ENCODE data around the gene SLC9A3. TPM values are rescaled to one million over a fixed set of nuclear protein-coding genes. Genes with fewer than 3 reads are reported as not detected.

Gene SLC9A3
- total RNA-seq, 5 donors from 2014 or later (not counting 1 experiment from before 2014, with no cell fraction given): 1.9 to 3.5 (median 2.5) TPM

- no peak overlapping the region for H3K27ac ChIP-seq (ENCODE audit: low read length)
- Mint-ChIP-seq H3K36me3 (no peaks in the 10 kb centered on the region), H3K4me3 (no peak overlapping the region), H3K4me1 (peaks cover 3 to 5% (median 4%) of the 10 kb centered on the region in 3 donors), H3K27me3 (peaks cover 23 to 25% of the 10 kb centered on the region in 2 donors), H3K27ac (no peak overlapping the region), H3K9me3 (no peaks in the 10 kb centered on the region)
- ChIA-PET POLR2A (no interaction called here), CTCF (no interaction called here)
- H3K9me3 ChIP-seq: no peaks in the 10 kb centered on the region
- no CpG with 5 or more reads among the region's 2 CpGs for WGBS (ENCODE audit: insufficient coverage)
- DNase-seq (no peak), ATAC-seq (replicated peaks in 1 of 4) (no peak)
- H3K27me3 ChIP-seq (replicated peaks in 1 of 2; ENCODE audit: control insufficient read depth in 2 of 2, extremely low read depth in 1 of 2, insufficient read depth in 2 of 2, low read length in 1 of 2): peaks cover 2 to 53% of the 10 kb centered on the region in 2 experiments
- peaks cover 0 to 7% of the 10 kb centered on the region in 2 experiments for H3K4me1 ChIP-seq (ENCODE audit: control insufficient read depth in 1 of 2, extremely low read depth in 1 of 2, insufficient read depth in 2 of 2, low read length in 2 of 2)
- H3K4me3 ChIP-seq (ENCODE audit: control insufficient read depth in 1 of 2, extremely low read depth in 1 of 2, low read length in 1 of 2): no peak overlapping the region
- H3K36me3 ChIP-seq (ENCODE audit: control insufficient read depth in 2 of 2, extremely low read depth in 1 of 2, insufficient read depth in 1 of 2, low read length in 1 of 2): no peaks in the 10 kb centered on the region
Observed at GRCh38 chr5:549229-549628, 25.0 kb upstream of the SLC9A3 start.

- CTCF ChIA-PET: no interaction called here
- H3K9me3 Mint-ChIP-seq: no peaks in the 10 kb centered on the region
- H3K27me3 Mint-ChIP-seq: peaks cover 23 to 25% of the 10 kb centered on the region in 2 donors
- ATAC-seq (replicated peaks in 1 of 4): no peak
- 24% methylated on average over 2 of the region's 10 CpGs for WGBS (ENCODE audit: insufficient coverage)
- Histone ChIP-seq H3K4me3 (ENCODE audit: control insufficient read depth in 1 of 2, extremely low read depth in 1 of 2, low read length in 1 of 2) (no peak overlapping the region), H3K27me3 (replicated peaks in 1 of 2; ENCODE audit: control insufficient read depth in 2 of 2, extremely low read depth in 1 of 2, insufficient read depth in 2 of 2, low read length in 1 of 2) (peaks cover 2 to 53% of the 10 kb centered on the region in 2 experiments), H3K9me3 (no peaks in the 10 kb centered on the region), H3K36me3 (ENCODE audit: control insufficient read depth in 2 of 2, extremely low read depth in 1 of 2, insufficient read depth in 1 of 2, low read length in 1 of 2) (no peaks in the 10 kb centered on the region), H3K4me1 (ENCODE audit: control insufficient read depth in 1 of 2, extremely low read depth in 1 of 2, insufficient read depth in 2 of 2, low read length in 2 of 2) (peaks cover 3 to 17% of the 10 kb centered on the region in 2 experiments), H3K27ac (ENCODE audit: low read length) (no peak overlapping the region)
- no peak overlapping the region for H3K27ac Mint-ChIP-seq
- H3K36me3 Mint-ChIP-seq: no peaks in the 10 kb centered on the region
- H3K4me1 Mint-ChIP-seq: peaks cover 13 to 14% (median 13%) of the 10 kb centered on the region in 3 donors
- no peak overlapping the region for H3K4me3 Mint-ChIP-seq
- DNase-seq: peak in 1 of 35 experiments; percentile 24
- POLR2A ChIA-PET: no interaction called here
Observed at GRCh38 chr5:548256-548655, 24.0 kb upstream of the SLC9A3 start.

- Histone ChIP-seq H3K27ac (ENCODE audit: low read length) (no peak overlapping the region), H3K4me3 (ENCODE audit: control insufficient read depth in 1 of 2, extremely low read depth in 1 of 2, low read length in 1 of 2) (no peak overlapping the region)
Observed at GRCh38 chr5:547086-547924, 23.1 kb upstream of the SLC9A3 start.

GRCh38 chr5:546376-546908, 22.2 kb upstream of the SLC9A3 start:
- ATAC-seq (replicated peaks in 1 of 4): no peak
- H3K9me3 Mint-ChIP-seq: no peaks in the 10 kb centered on the region
- H3K9me3 ChIP-seq: no peaks in the 10 kb centered on the region
- H3K4me3 Mint-ChIP-seq: no peak overlapping the region
- H3K27me3 ChIP-seq (replicated peaks in 1 of 2; ENCODE audit: control insufficient read depth in 2 of 2, extremely low read depth in 1 of 2, insufficient read depth in 2 of 2, low read length in 1 of 2): peaks cover 2 to 50% of the 10 kb centered on the region in 2 experiments
- peaks cover 3 to 22% of the 10 kb centered on the region in 2 experiments for H3K4me1 ChIP-seq (ENCODE audit: control insufficient read depth in 1 of 2, extremely low read depth in 1 of 2, insufficient read depth in 2 of 2, low read length in 2 of 2)
- peaks cover 15 to 20% (median 16%) of the 10 kb centered on the region in 3 donors for H3K4me1 Mint-ChIP-seq
- H3K27ac Mint-ChIP-seq: no peak overlapping the region
- DNase-seq: peak in 1 of 35 experiments; percentile 1
- H3K36me3 ChIP-seq (ENCODE audit: control insufficient read depth in 2 of 2, extremely low read depth in 1 of 2, insufficient read depth in 1 of 2, low read length in 1 of 2): no peaks in the 10 kb centered on the region
- no peaks in the 10 kb centered on the region for H3K36me3 Mint-ChIP-seq
- no peak overlapping the region for H3K4me3 ChIP-seq (ENCODE audit: control insufficient read depth in 1 of 2, extremely low read depth in 1 of 2, low read length in 1 of 2)
- H3K27ac ChIP-seq (ENCODE audit: low read length): no peak overlapping the region
- 92% methylated on average over 13 of the region's 14 CpGs for WGBS (ENCODE audit: insufficient coverage)
- H3K27me3 Mint-ChIP-seq: peaks cover 25% of the 10 kb centered on the region in 2 donors
- ChIA-PET CTCF (no interaction called here), POLR2A (no interaction called here)

More at GRCh38 chr5:547086-547924, 23.1 kb upstream of the SLC9A3 start:
- WGBS (ENCODE audit: insufficient coverage): 84% methylated on average over 20 of the region's 22 CpGs
- no peak overlapping the region for H3K4me3 Mint-ChIP-seq
- H3K27me3 Mint-ChIP-seq: peaks cover 23 to 25% of the 10 kb centered on the region in 2 donors
- no peaks in the 10 kb centered on the region for H3K9me3 Mint-ChIP-seq
- H3K27me3 ChIP-seq (replicated peaks in 1 of 2; ENCODE audit: control insufficient read depth in 2 of 2, extremely low read depth in 1 of 2, insufficient read depth in 2 of 2, low read length in 1 of 2): peaks cover 2 to 56% of the 10 kb centered on the region in 2 experiments
- peaks cover 3 to 22% of the 10 kb centered on the region in 2 experiments for H3K4me1 ChIP-seq (ENCODE audit: control insufficient read depth in 1 of 2, extremely low read depth in 1 of 2, insufficient read depth in 2 of 2, low read length in 2 of 2)
- no peak overlapping the region for H3K27ac Mint-ChIP-seq
- no peaks in the 10 kb centered on the region for H3K36me3 Mint-ChIP-seq
- CTCF ChIA-PET: no interaction called here
- peak in 1 of 35 experiments; percentile 3 for DNase-seq
- H3K9me3 ChIP-seq: no peaks in the 10 kb centered on the region
- peaks cover 15 to 18% (median 16%) of the 10 kb centered on the region in 3 donors for H3K4me1 Mint-ChIP-seq
- no peaks in the 10 kb centered on the region for H3K36me3 ChIP-seq (ENCODE audit: control insufficient read depth in 2 of 2, extremely low read depth in 1 of 2, insufficient read depth in 1 of 2, low read length in 1 of 2)
- ATAC-seq (replicated peaks in 1 of 4): no peak
- POLR2A ChIA-PET: no interaction called here

- POLR2A ChIA-PET: no interaction called here
- 98% methylated on average over 11 of the region's 12 CpGs for WGBS (ENCODE audit: insufficient coverage)
Observed at GRCh38 chr5:545641-546375, 21.6 kb upstream of the SLC9A3 start.

More at GRCh38 chr5:545641-546375, 21.6 kb upstream of the SLC9A3 start:
- Histone ChIP-seq H3K9me3 (no peaks in the 10 kb centered on the region), H3K27ac (ENCODE audit: low read length) (no peak overlapping the region), H3K4me3 (ENCODE audit: control insufficient read depth in 1 of 2, extremely low read depth in 1 of 2, low read length in 1 of 2) (no peak overlapping the region), H3K36me3 (ENCODE audit: control insufficient read depth in 2 of 2, extremely low read depth in 1 of 2, insufficient read depth in 1 of 2, low read length in 1 of 2) (no peaks in the 10 kb centered on the region), H3K4me1 (ENCODE audit: control insufficient read depth in 1 of 2, extremely low read depth in 1 of 2, insufficient read depth in 2 of 2, low read length in 2 of 2) (peaks cover 3 to 22% of the 10 kb centered on the region in 2 experiments), H3K27me3 (replicated peaks in 1 of 2; ENCODE audit: control insufficient read depth in 2 of 2, extremely low read depth in 1 of 2, insufficient read depth in 2 of 2, low read length in 1 of 2) (peaks cover 2 to 47% of the 10 kb centered on the region in 2 experiments)
- DNase-seq (no peak), ATAC-seq (replicated peaks in 1 of 4) (no peak)
- Mint-ChIP-seq H3K27me3 (peaks cover 21 to 22% of the 10 kb centered on the region in 2 donors), H3K4me3 (no peak overlapping the region), H3K9me3 (no peaks in the 10 kb centered on the region), H3K27ac (no peak overlapping the region), H3K36me3 (no peaks in the 10 kb centered on the region), H3K4me1 (peaks cover 15 to 20% (median 16%) of the 10 kb centered on the region in 3 donors)
- CTCF ChIA-PET: interaction anchor here in 1 of 2 donors (1.1 kb wide), 1 partner anchor 100 kb away, joined by 6 read pairs; no protein-coding TSS in a partner anchor
